ENCODE data around the gene REM1.

REM1 gene

DNA sequence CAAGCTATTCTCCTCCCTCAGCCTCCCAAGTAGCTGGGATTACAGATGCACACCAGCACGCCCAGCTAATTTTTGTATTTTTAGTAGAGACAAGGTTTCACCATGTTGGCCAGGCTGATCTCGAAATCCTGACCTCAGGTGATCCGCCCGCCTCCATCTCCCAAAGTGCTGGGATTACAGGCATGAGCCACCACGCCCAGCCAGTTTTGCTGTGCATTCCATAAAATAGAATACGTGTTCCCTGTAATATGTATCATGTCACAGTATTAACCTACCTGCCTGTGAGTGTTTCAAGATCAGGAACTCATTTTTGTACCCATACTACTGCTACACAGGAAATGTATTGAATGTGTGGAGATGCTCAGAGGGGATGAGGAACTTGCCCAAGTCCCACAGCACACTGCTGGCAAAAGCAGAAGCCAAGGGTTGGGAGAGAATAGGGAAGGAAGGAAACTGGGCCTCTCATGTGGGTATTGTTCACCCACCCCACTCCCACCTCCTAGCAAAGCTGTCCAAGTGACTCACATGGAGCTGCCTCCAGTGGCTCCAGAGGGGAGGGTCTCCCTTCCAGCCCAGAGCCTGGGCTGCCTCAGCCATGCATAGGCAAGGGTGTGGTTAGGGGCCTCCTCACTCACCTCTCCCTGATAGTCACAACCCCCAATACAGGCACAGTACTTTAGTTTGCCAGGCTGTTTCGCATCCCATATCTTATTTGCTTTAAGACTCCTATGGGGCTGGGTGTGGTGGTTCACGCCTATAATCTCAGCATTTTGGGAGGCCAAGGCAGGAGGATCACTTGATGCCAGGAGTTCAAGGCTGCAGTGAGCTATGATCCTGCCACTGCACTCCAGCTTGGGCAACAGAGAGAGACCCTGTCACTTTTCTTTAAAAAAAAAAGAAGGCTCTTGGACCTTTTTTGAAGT is 48.5 kb downstream of the REM1 start:
- no peak for DNase-seq

DNA sequence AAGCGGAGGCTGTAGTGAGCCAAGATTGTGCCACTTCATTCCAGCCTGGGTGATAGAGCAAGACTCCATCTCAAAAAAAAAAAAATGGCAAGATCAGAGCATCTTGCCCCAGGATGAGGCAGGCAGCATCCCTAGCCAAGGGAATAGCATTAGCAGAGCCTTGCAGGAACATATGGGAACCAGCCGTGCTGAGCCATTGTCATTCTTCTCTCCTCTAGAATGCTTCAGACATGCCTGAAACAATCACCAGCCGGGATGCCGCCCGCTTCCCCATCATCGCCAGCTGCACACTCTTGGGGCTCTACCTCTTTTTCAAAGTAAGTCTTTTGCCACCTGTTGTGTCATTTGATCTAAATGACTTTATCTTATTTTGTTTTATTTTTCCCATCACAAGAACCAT is 52.2 kb downstream of the REM1 start:
- DNase-seq: no peak

All from activated CD8-positive, alpha-beta memory T cell treated with anti-CD3 and anti-CD28 coated beads for 24 hours (primary cell).